Stimulated activated naive CD8-positive, alpha-beta T cell treated with anti-CD3 and anti-CD28 coated beads, Interleukin-15, Interleukin-2, amounts not matched to agents 100 U/mL and 50 U/mL, for 24 hours (primary cell): ENCODE results near the gene OR52A1.
"Not testable (repeated sequence)": the region's sequence is repeated elsewhere in the genome, so short reads cannot be mapped to it uniquely, and the experiment has no call there.

Experiments used
- ATAC-seq: fragments of 150-1000 bp; cut with Tn5 transposase; one replicate; pipeline ENCODE4 v1.10.0; 2021
- DNase-seq: peaks from one replicate; pipeline ENCODE4 v3.0.0; 2021

The OR52A1 gene

GRCh38 chr11:5154657-5155056, at the start of gene OR52A1:
TSS of gene OR52A1 (minus strand) at chr11:5154757. CDS start at chr11:5152369, 2,388 bp downstream.
- DNase-seq, result no peak
- ATAC-seq, result no peak

- DNase-seq (no peak), ATAC-seq (no peak)
Measured at GRCh38 chr11:5203366-5203765, 48.8 kb upstream of the OR52A1 start.

GRCh38 chr11:5200582-5200981, 46.0 kb upstream of the OR52A1 start, which contains the start of gene OR51V1:
TSS of gene OR51V1 (minus strand) at chr11:5200682. CDS start at chr11:5200682, 0 bp downstream.
- ATAC-seq (no peak), DNase-seq (no peak)

GRCh38 chr11:5198285-5198684, 43.7 kb upstream of the OR52A1 start:
- DNase-seq (no peak), ATAC-seq (no peak)

- DNase-seq, result no peak
- ATAC-seq, result no peak
Measured at GRCh38 chr11:5197536-5197935, 43.0 kb upstream of the OR52A1 start.

- ATAC-seq (no peak), DNase-seq (no peak)
Measured at GRCh38 chr11:5196731-5197130, 42.2 kb upstream of the OR52A1 start.

- DNase-seq (no peak), ATAC-seq (no peak)
Measured at GRCh38 chr11:5196067-5196466, 41.5 kb upstream of the OR52A1 start.

GRCh38 chr11:5192738-5193137, 38.2 kb upstream of the OR52A1 start:
- DNase-seq (no peak), ATAC-seq (no peak)

- DNase-seq (no peak), ATAC-seq (no peak)
Measured at GRCh38 chr11:5188201-5188600, 33.6 kb upstream of the OR52A1 start.

- ATAC-seq (no peak), DNase-seq (no peak)
Measured at GRCh38 chr11:5178046-5178837, 23.7 kb upstream of the OR52A1 start.

- ATAC-seq (no peak), DNase-seq (no peak)
Measured at GRCh38 chr11:5174934-5175333, 20.4 kb upstream of the OR52A1 start.

- no peak for ATAC-seq
Measured at GRCh38 chr11:5171856-5172255, 17.3 kb upstream of the OR52A1 start.

GRCh38 chr11:5165898-5166297, 11.3 kb upstream of the OR52A1 start:
- not testable (repeated sequence) for DNase-seq, ATAC-seq

More at GRCh38 chr11:5171856-5172255, 17.3 kb upstream of the OR52A1 start:
- no peak for DNase-seq

- not testable (repeated sequence) for DNase-seq, ATAC-seq
Measured at GRCh38 chr11:5164807-5165206, 10.2 kb upstream of the OR52A1 start.

- ATAC-seq, DNase-seq: not testable (repeated sequence)
Measured at GRCh38 chr11:5161045-5161444, 6.5 kb upstream of the OR52A1 start.

- not testable (repeated sequence) for DNase-seq, ATAC-seq
Measured at GRCh38 chr11:5160217-5160616, 5.7 kb upstream of the OR52A1 start.

- no peak for DNase-seq
- no peak for ATAC-seq
Measured at GRCh38 chr11:5159806-5160205, 5.2 kb upstream of the OR52A1 start.

- ATAC-seq, result no peak
Measured at GRCh38 chr11:5153574-5154431, 754 bp downstream of the OR52A1 start.

GRCh38 chr11:5151713-5152153, 2.8 kb downstream of the OR52A1 start:
- no peak for ATAC-seq

More at GRCh38 chr11:5153574-5154431, 754 bp downstream of the OR52A1 start:
- DNase-seq, result no peak

GRCh38 chr11:5144206-5144605, 10.4 kb downstream of the OR52A1 start:
- not testable (repeated sequence) for ATAC-seq, DNase-seq

More at GRCh38 chr11:5151713-5152153, 2.8 kb downstream of the OR52A1 start:
- DNase-seq, result no peak

- DNase-seq, result no peak
- no peak for ATAC-seq
Measured at GRCh38 chr11:5137996-5138395, 16.6 kb downstream of the OR52A1 start, which contains the start of gene OR52A5. TSS of gene OR52A5 (minus strand) at chr11:5138356. CDS start at chr11:5132642, 5,714 bp downstream.

GRCh38 chr11:5137014-5137413, 17.5 kb downstream of the OR52A1 start:
- no peak for ATAC-seq

GRCh38 chr11:5136261-5136660, 18.3 kb downstream of the OR52A1 start:
- ATAC-seq (no peak), DNase-seq (no peak)

More at GRCh38 chr11:5137014-5137413, 17.5 kb downstream of the OR52A1 start:
- DNase-seq, result no peak
